IMR-90 (cell line): ENCODE measurements around the gene PTPRK. TPM values are rescaled to one million over a fixed set of nuclear protein-coding genes. Genes with fewer than 3 reads are reported as not detected.

ENCODE experiments used
- ATAC-seq: fragments of 200-7000 bp; cut with Tn5 transposase; 2 replicates; pipeline ENCODE4 v1.9.1; 2020; ENCODE audit warnings: low read depth, mild to moderate bottlenecking, moderate library complexity
- BruUV-seq: library from RNA; stranded (reverse); fragments of 400-500 nt; replicated peaks from 2 replicates; lab custom pipeline; 2021; lab: Mats Ljungman, UMichigan
- CTCF ChIA-PET: fragments of 300-600 bp; formaldehyde crosslinking; extraction: SDS; loops from one replicate; lab custom pipeline; 2021; ENCODE audit warnings: antibody characterized with exemption; lab: Yijun Ruan, JAX
- POLR2A ChIA-PET: fragments of 300-600 bp; sonication (Branson Sonifier 250); formaldehyde crosslinking; loops from one replicate; lab custom pipeline; 2022; ENCODE audit warnings: antibody characterized with exemption; ENCODE audit not compliant: unreplicated experiment; lab: Charles Lee
- DNase-seq: peaks from one replicate; pipeline ENCODE4 v3.0.0; 2013
- H2AFZ ChIP-seq: replicated peaks from 2 replicates; pipeline ENCODE3; 2013; ENCODE audit warnings: low read length, mild to moderate bottlenecking; ENCODE audit not compliant: poor library complexity
- H2AK5ac ChIP-seq: 2 replicates; pipeline ENCODE4 v1.6.1; 2013; ENCODE audit warnings: low read depth, low read length, inconsistent platforms
- H2AK9ac ChIP-seq: replicated peaks from 2 replicates; pipeline ENCODE3; 2013; ENCODE audit warnings: mild to moderate bottlenecking, low read depth, low read length, moderate library complexity; ENCODE audit not compliant: poor library complexity
- H2BK120ac ChIP-seq: 2 replicates; pipeline ENCODE4 v1.6.1; 2013; ENCODE audit warnings: low read depth, low read length, inconsistent platforms
- H2BK15ac ChIP-seq: 3 replicates; pipeline ENCODE4 v1.6.1; 2013; ENCODE audit warnings: low read depth, low read length, inconsistent platforms
- H2BK20ac ChIP-seq: 2 replicates; pipeline ENCODE4 v1.6.1; 2013; ENCODE audit warnings: low read depth, mild to moderate bottlenecking, inconsistent platforms, low read length, moderate library complexity
- H2BK5ac ChIP-seq: 2 replicates; pipeline ENCODE4 v1.6.1; 2013; ENCODE audit warnings: mild to moderate bottlenecking, low read depth, low read length, inconsistent platforms; ENCODE audit not compliant: poor library complexity, severe bottlenecking
- H3K14ac ChIP-seq: replicated peaks from 2 replicates; pipeline ENCODE4 v1.6.1; 2013; ENCODE audit warnings: low read depth, low read length, inconsistent platforms
- H3K18ac ChIP-seq: 2 replicates; pipeline ENCODE4 v1.6.1; 2013; ENCODE audit warnings: low read depth, low read length, control low read depth
- H3K23ac ChIP-seq: 2 replicates; pipeline ENCODE4 v1.6.1; 2013; ENCODE audit warnings: low read depth, low read length, inconsistent platforms
- H3K27ac ChIP-seq: 2 replicates; pipeline ENCODE4 v1.5.1; 2013; ENCODE audit warnings: mild to moderate bottlenecking, control low read depth, low read length; ENCODE audit not compliant: insufficient read depth
- H3K27me3 ChIP-seq: 2 replicates; pipeline ENCODE4 v1.6.1; 2013; ENCODE audit warnings: low read length; ENCODE audit not compliant: control insufficient read depth, insufficient read depth
- H3K36me3 ChIP-seq: 2 replicates; pipeline ENCODE4 v1.6.1; 2013; ENCODE audit warnings: low read length, mixed read lengths; ENCODE audit not compliant: control insufficient read depth, insufficient read depth
- H3K4ac ChIP-seq: 2 replicates; pipeline ENCODE4 v1.6.1; 2013; ENCODE audit warnings: low read depth, low read length, inconsistent platforms
- H3K4me1 ChIP-seq: 2 replicates; pipeline ENCODE4 v1.6.1; 2013; ENCODE audit warnings: low read length, mixed read lengths; ENCODE audit not compliant: control insufficient read depth, insufficient read depth
- H3K4me2 ChIP-seq: 2 replicates; pipeline ENCODE4 v1.6.1; 2013; ENCODE audit warnings: low read depth, mild to moderate bottlenecking, control low read depth, low read length, moderate library complexity
- H3K4me3 ChIP-seq: 2 replicates; pipeline ENCODE4 v1.5.1; 2013; ENCODE audit warnings: low read depth, mild to moderate bottlenecking, control low read depth, low read length, moderate library complexity; ENCODE audit not compliant: insufficient read depth
- H3K56ac ChIP-seq: 2 replicates; pipeline ENCODE4 v1.6.1; 2013; ENCODE audit warnings: low read length, inconsistent platforms; ENCODE audit not compliant: insufficient read depth; ENCODE audit errors: extremely low read depth
- H3K79me1 ChIP-seq, 2 experiments: 2 replicates each; pipeline ENCODE4 v1.6.1; 2013; ENCODE audit warnings: low read length in 2 of 2, inconsistent platforms in 1 of 2, low read depth in 1 of 2
- H3K9ac ChIP-seq: 2 replicates; pipeline ENCODE4 v1.6.1; 2013; ENCODE audit warnings: low read depth, low read length, control low read depth
- H3K9me1 ChIP-seq: 2 replicates; pipeline ENCODE4 v1.6.1; 2013; ENCODE audit warnings: low read length, inconsistent platforms; ENCODE audit not compliant: insufficient read depth
- H3K9me3 ChIP-seq: 2 replicates; pipeline ENCODE4 v1.6.1; 2013; ENCODE audit warnings: low read length; ENCODE audit not compliant: control insufficient read depth, insufficient read depth
- H4K20me1 ChIP-seq: 2 replicates; pipeline ENCODE4 v1.6.1; 2013; ENCODE audit warnings: low read length, inconsistent platforms; ENCODE audit not compliant: insufficient read depth
- H4K5ac ChIP-seq: 2 replicates; pipeline ENCODE4 v1.6.1; 2013; ENCODE audit warnings: mild to moderate bottlenecking, low read depth, low read length, control low read depth
- H4K8ac ChIP-seq, 2 experiments: 2 replicates each; pipeline ENCODE4 v1.6.1; 2013; ENCODE audit warnings: low read depth in 2 of 2, low read length in 2 of 2, control low read depth in 1 of 2, inconsistent platforms in 1 of 2
- H4K91ac ChIP-seq: 2 replicates; pipeline ENCODE4 v1.6.1; 2013; ENCODE audit warnings: low read depth, low read length, inconsistent platforms; ENCODE audit not compliant: insufficient read depth
- FOS ChIP-seq: fragments of 150-350 bp; IDR thresholded peaks from 2 replicates; pipeline ENCODE4 v1.6.1; 2016; ENCODE audit warnings: low read depth, low read length
- MAFK ChIP-seq: IDR thresholded peaks from 2 replicates; pipeline ENCODE4 v1.6.1; 2012; ENCODE audit warnings: low read depth, low read length, improper control_type of control experiment
- POLR2A ChIP-seq: IDR thresholded peaks from 2 replicates; pipeline ENCODE4 v1.6.1; 2012; ENCODE audit warnings: mild to moderate bottlenecking, low read depth, low read length
- WGBS, 2 experiments: methylation state at CpG; one replicate each; pipeline versions ENCODE4 v1.1.5 to v1.1.7; 2013; ENCODE audit warnings: missing lambda C conversion rate in 2 of 2; ENCODE audit not compliant: insufficient read length in 1 of 2; ENCODE audit errors: extremely low coverage in 2 of 2; 5-methylcytosine and 5-hydroxymethylcytosine counted together
- dilution Hi-C: fragments of 300-500 bp; cut with HindIII; formaldehyde crosslinking; loops from one replicate; pipeline ENCODE4 v1.14.3; 2018; ENCODE audit warnings: low sequenced_read_pairs; ENCODE audit not compliant: unreplicated experiment
- in situ Hi-C: fragments of 300-500 bp; cut with MboI; formaldehyde crosslinking; loops from 3 replicates; pipeline ENCODE4 v1.14.3; 2019; ENCODE audit warnings: low sequenced_read_pairs, inconsistent platforms, mixed read lengths
- intact Hi-C: fragments of 100-400 bp; cut with micrococcal nuclease; formaldehyde crosslinking; loops from 2 replicates; pipeline ENCODE4 v1.10.0; 2022
- polyA plus RNA-seq, 3 experiments: library from polyadenylated mRNA; depleted of rRNA; stranded (reverse); fragments of >200 nt; gene quantifications; 2 replicates each; pipeline ENCODE4 v1.2.3, GENCODE V29; 2012; ENCODE audit warnings: low replicate concordance in 1 of 3
- total RNA-seq: library from RNA; depleted of rRNA; stranded (reverse); fragments of >200 nt; gene quantifications from 2 replicates; pipeline ENCODE4 v1.2.3, GENCODE V29; 2012
- TF ChIP-seq, protein P1 (sequence below): fragments of 150-350 bp; IDR thresholded peaks from 2 replicates; pipeline ENCODE4 v1.6.1; 2017; ENCODE audit warnings: mild to moderate bottlenecking, antibody characterized with exemption, low read length, low read depth

Gene PTPRK
- total and polyA plus RNA-seq, 2 of the 4 experiments (the other 2 are of a cell fraction): 18.0 to 80.8 TPM

DNA sequence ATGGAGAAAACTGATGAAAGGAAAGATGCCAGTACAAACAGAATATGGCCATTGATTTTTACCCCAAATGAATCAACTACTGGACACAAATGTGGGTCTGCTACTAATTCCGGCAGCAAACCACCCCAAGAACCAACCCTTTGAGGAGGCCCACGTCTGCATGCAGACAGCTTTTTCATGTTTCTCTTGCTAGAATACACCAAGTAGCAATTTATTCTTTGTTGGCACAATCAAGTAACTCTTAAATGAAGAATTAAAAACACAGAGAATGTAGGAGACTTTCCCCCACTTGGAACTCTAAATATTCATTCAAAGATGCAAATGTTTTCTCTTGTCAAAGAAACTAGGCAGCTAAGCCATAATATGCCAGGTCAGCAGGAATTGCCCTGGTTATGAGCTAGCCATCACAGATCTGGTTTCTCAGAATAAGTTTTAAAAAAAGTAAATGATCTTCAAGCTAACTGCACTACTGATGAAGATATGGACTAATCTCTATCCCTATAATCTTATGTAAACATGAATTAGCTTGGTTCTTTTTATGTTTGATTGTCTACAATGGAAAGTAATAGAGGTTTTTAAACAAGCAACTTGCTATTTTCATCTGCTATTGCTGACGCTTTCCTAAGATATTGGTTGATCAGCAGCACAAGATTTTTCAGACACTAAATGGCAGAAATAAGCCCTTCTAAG lies 456.4 kb downstream of the PTPRK start:
- Histone ChIP-seq H2AK9ac (no peak overlapping the region), H3K14ac (no peak overlapping the region), H3K9me1 (peaks cover 9% of the 10 kb centered on the region; the same call in 1 of the 2 replicates), H4K8ac (no peak overlapping the region), H2BK15ac (no peak overlapping the region), H4K20me1 (no peaks in the 10 kb centered on the region), H4K91ac (no peak overlapping the region), H2BK20ac (no peak overlapping the region), H3K56ac (no peak overlapping the region), H3K9ac (no peak overlapping the region), H3K18ac (no peak overlapping the region), H3K9me3 (no peaks in the 10 kb centered on the region), H3K4me1 (no peaks in the 10 kb centered on the region; the same call in 1 of the 2 replicates), H3K23ac (no peak overlapping the region), H3K4me3 (no peak overlapping the region), H3K27me3 (no peaks in the 10 kb centered on the region), H2AK5ac (no peak overlapping the region), H2BK5ac (no peak overlapping the region), H3K36me3 (peaks cover 9% of the 10 kb centered on the region), H3K4me2 (no peak overlapping the region), H2BK120ac (no peak overlapping the region), H4K5ac (no peak overlapping the region), H2AFZ (no peak overlapping the region), H3K27ac (no peak overlapping the region), H3K79me1 (peaks cover 0 to 3% of the 10 kb centered on the region in 2 experiments; a peak in 2 of 4 replicates), H3K4ac (no peak overlapping the region)
- BruUV-seq: no TSS peak
- WGBS, 2 experiments: no CpG with 5 or more reads among the region's 3 CpGs
- CTCF ChIA-PET: interaction anchor here (0.6 kb wide), 1 partner anchor 671 kb away, joined by 3 read pairs; no protein-coding TSS in a partner anchor
- intact Hi-C loops: no loop called here
- no peak for ATAC-seq
- in situ Hi-C loops: no loop called here
- TF ChIP-seq POLR2A (no peak), FOS (no peak), MAFK (peak; percentile 97)
- TF ChIP-seq, protein P1, sequence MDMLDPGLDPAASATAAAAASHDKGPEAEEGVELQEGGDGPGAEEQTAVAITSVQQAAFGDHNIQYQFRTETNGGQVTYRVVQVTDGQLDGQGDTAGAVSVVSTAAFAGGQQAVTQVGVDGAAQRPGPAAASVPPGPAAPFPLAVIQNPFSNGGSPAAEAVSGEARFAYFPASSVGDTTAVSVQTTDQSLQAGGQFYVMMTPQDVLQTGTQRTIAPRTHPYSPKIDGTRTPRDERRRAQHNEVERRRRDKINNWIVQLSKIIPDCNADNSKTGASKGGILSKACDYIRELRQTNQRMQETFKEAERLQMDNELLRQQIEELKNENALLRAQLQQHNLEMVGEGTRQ: no peak
- dilution Hi-C loops: no loop called here
- POLR2A ChIA-PET: no interaction called here
- no peak for DNase-seq
